Large intestine (tissue), 3 donors: ENCODE measurements around the gene OR9Q1. TPM values are rescaled to one million over a fixed set of nuclear protein-coding genes. Genes with fewer than 3 reads are reported as not detected.
A peak's percentile ranks its signal among the peaks of the same experiment; 100 is the strongest.

Source experiments
- DNase-seq, 2 donors: peaks; one replicate each; pipeline versions ENCODE4 v3.0.0 to v3.0.0-alpha.2; 2013
- H3K27ac ChIP-seq: one replicate; pipeline ENCODE4 v1.5.1; 2013; ENCODE audit warnings: low read length
- H3K27me3 ChIP-seq: 2 replicates; pipeline ENCODE4 v1.6.1; 2013; ENCODE audit warnings: low read length; ENCODE audit not compliant: control insufficient read depth, insufficient read depth
- H3K36me3 ChIP-seq: 2 replicates; pipeline ENCODE4 v1.6.1; 2013; ENCODE audit warnings: low read length; ENCODE audit not compliant: control insufficient read depth, insufficient read depth
- H3K4me1 ChIP-seq: one replicate; pipeline ENCODE4 v1.6.1; 2013; ENCODE audit warnings: low read length; ENCODE audit not compliant: control insufficient read depth, insufficient read depth
- H3K4me3 ChIP-seq: one replicate; pipeline ENCODE4 v1.5.1; 2013; ENCODE audit warnings: low read length
- H3K9me3 ChIP-seq: one replicate; pipeline ENCODE4 v1.6.1; 2013; ENCODE audit warnings: mild to moderate bottlenecking, low read depth, low read length, moderate library complexity; ENCODE audit not compliant: control insufficient read depth
- whole genome bisulfite sequencing: methylation state at CpG from one replicate; pipeline ENCODE4 v1.1.5; 2013; ENCODE audit warnings: low lambda C conversion rate; ENCODE audit not compliant: insufficient coverage; 5-methylcytosine and 5-hydroxymethylcytosine counted together
- polyA plus RNA-seq: library from polyadenylated mRNA; unstranded; fragments of 120-200 nt; gene quantifications from one replicate; pipeline ENCODE4 v1.2.1, GENCODE V29; 2013

The OR9Q1 gene
- polyA plus RNA-seq, 1 donor = not detected

- H3K27me3 ChIP-seq = no peaks in the 10 kb centered on the region
- peak; percentile 48 to 83 for DNase-seq
- peak overlapping the region; percentile 56 for H3K27ac ChIP-seq
- no peak overlapping the region for H3K4me3 ChIP-seq
- H3K9me3 ChIP-seq = no peaks in the 10 kb centered on the region
- 21% methylated on average over 2 of the region's 7 CpGs for WGBS
- H3K36me3 ChIP-seq = no peaks in the 10 kb centered on the region
- H3K4me1 ChIP-seq = peaks cover 3% of the 10 kb centered on the region
Measured at GRCh38 chr11:58133309-58134076, 109.8 kb downstream of the OR9Q1 start.

GRCh38 chr11:58134151-58134550 is 110.5 kb downstream of the OR9Q1 start:
- H3K27me3 ChIP-seq = no peaks in the 10 kb centered on the region
- H3K36me3 ChIP-seq = no peaks in the 10 kb centered on the region
- no peak overlapping the region for H3K27ac ChIP-seq
- H3K9me3 ChIP-seq = no peaks in the 10 kb centered on the region
- no CpG with 5 or more reads among the region's 1 CpG for WGBS
- DNase-seq = peak; percentile 16 to 59
- H3K4me1 ChIP-seq = peaks cover 3% of the 10 kb centered on the region
- H3K4me3 ChIP-seq = no peak overlapping the region

- Histone ChIP-seq H3K4me3 (no peak overlapping the region), H3K36me3 (no peaks in the 10 kb centered on the region), H3K9me3 (no peaks in the 10 kb centered on the region), H3K27me3 (no peaks in the 10 kb centered on the region), H3K27ac (no peak overlapping the region), H3K4me1 (peaks cover 3% of the 10 kb centered on the region)
- DNase-seq = no peak
- WGBS = no CpG with 5 or more reads among the region's 1 CpG
Measured at GRCh38 chr11:58135171-58135570, 111.5 kb downstream of the OR9Q1 start.

- Histone ChIP-seq H3K9me3 (no peaks in the 10 kb centered on the region), H3K36me3 (no peaks in the 10 kb centered on the region), H3K4me3 (no peak overlapping the region), H3K4me1 (no peaks in the 10 kb centered on the region), H3K27ac (no peak overlapping the region), H3K27me3 (no peaks in the 10 kb centered on the region)
- no CpG with 5 or more reads among the region's 1 CpG for WGBS
- no peak for DNase-seq
Measured at GRCh38 chr11:58142761-58143160, 119.1 kb downstream of the OR9Q1 start.

- no peak for DNase-seq
- no peaks in the 10 kb centered on the region for H3K27me3 ChIP-seq
- no peaks in the 10 kb centered on the region for H3K36me3 ChIP-seq
- no peak overlapping the region for H3K27ac ChIP-seq
- no peaks in the 10 kb centered on the region for H3K9me3 ChIP-seq
- no peak overlapping the region for H3K4me3 ChIP-seq
- H3K4me1 ChIP-seq = no peaks in the 10 kb centered on the region
- WGBS = no CpG with 5 or more reads among the region's 3 CpGs
Measured at GRCh38 chr11:58152781-58153180, 129.1 kb downstream of the OR9Q1 start.

- Histone ChIP-seq H3K4me3 (no peak overlapping the region), H3K4me1 (peaks cover 24% of the 10 kb centered on the region), H3K27me3 (no peaks in the 10 kb centered on the region), H3K36me3 (no peaks in the 10 kb centered on the region), H3K27ac (peak overlapping the region; percentile 80), H3K9me3 (no peaks in the 10 kb centered on the region)
- DNase-seq = peak in 1 of 2 donors; percentile 50
- no CpG with 5 or more reads among the region's 4 CpGs for WGBS
Measured at GRCh38 chr11:58164389-58164788, 140.7 kb downstream of the OR9Q1 start.

- Histone ChIP-seq H3K27ac (peak overlapping the region; percentile 80), H3K27me3 (no peaks in the 10 kb centered on the region), H3K36me3 (no peaks in the 10 kb centered on the region), H3K4me3 (no peak overlapping the region), H3K9me3 (no peaks in the 10 kb centered on the region), H3K4me1 (peaks cover 24% of the 10 kb centered on the region)
- no CpG with 5 or more reads among the region's 1 CpG for WGBS
- no peak for DNase-seq
Measured at GRCh38 chr11:58164990-58165389, 141.3 kb downstream of the OR9Q1 start.

- H3K27me3 ChIP-seq = no peaks in the 10 kb centered on the region
- 18% methylated on average over 3 of the region's 7 CpGs for WGBS
- H3K4me1 ChIP-seq = peaks cover 24% of the 10 kb centered on the region
- peak; percentile 78 to 91 for DNase-seq
- H3K4me3 ChIP-seq = no peak overlapping the region
- no peaks in the 10 kb centered on the region for H3K36me3 ChIP-seq
- H3K27ac ChIP-seq = peak overlapping the region; percentile 80
- H3K9me3 ChIP-seq = no peaks in the 10 kb centered on the region
Measured at GRCh38 chr11:58165504-58166106, 141.9 kb downstream of the OR9Q1 start.

- WGBS = 89% methylated on average over 5 of the region's 5 CpGs
- no peak for DNase-seq
- Histone ChIP-seq H3K36me3 (no peaks in the 10 kb centered on the region), H3K27me3 (no peaks in the 10 kb centered on the region), H3K4me1 (no peaks in the 10 kb centered on the region), H3K4me3 (no peak overlapping the region), H3K27ac (no peak overlapping the region), H3K9me3 (no peaks in the 10 kb centered on the region)
Measured at GRCh38 chr11:58177409-58178054, 153.9 kb downstream of the OR9Q1 start.

GRCh38 chr11:58178444-58178843 is 154.8 kb downstream of the OR9Q1 start:
- Histone ChIP-seq H3K36me3 (no peaks in the 10 kb centered on the region), H3K4me3 (no peak overlapping the region), H3K27ac (no peak overlapping the region), H3K9me3 (no peaks in the 10 kb centered on the region), H3K27me3 (no peaks in the 10 kb centered on the region), H3K4me1 (no peaks in the 10 kb centered on the region)
- no peak for DNase-seq
- WGBS = 64% methylated on average over 3 of the region's 6 CpGs
